B cell (primary cell): ENCODE results near the gene LENG9. TPM values are rescaled to one million over a fixed set of nuclear protein-coding genes. Genes with fewer than 3 reads are reported as not detected.

ENCODE experiments used
- ATAC-seq: fragments of 200-7000 bp; cut with Tn5 transposase; one replicate; pipeline ENCODE4 v1.10.0; 2021; ENCODE audit warnings: low read depth, mild to moderate bottlenecking, moderate number of reproducible peaks, moderate library complexity
- CTCF ChIA-PET: fragments of 350-600 bp; sonication (Branson Sonifier 250); formaldehyde crosslinking; loops from one replicate; lab custom pipeline; 2021; ENCODE audit warnings: antibody characterized with exemption, inconsistent platforms; lab: Charles Lee
- POLR2A ChIA-PET: fragments of 350-600 bp; sonication (Branson Sonifier 250); formaldehyde crosslinking; loops from one replicate; lab custom pipeline; 2021; ENCODE audit warnings: antibody characterized with exemption; lab: Charles Lee
- DNase-seq: peaks from one replicate; pipeline ENCODE4 v3.0.0; 2013
- H2AFZ ChIP-seq: 2 replicates; pipeline ENCODE4 v1.6.1; 2012; ENCODE audit warnings: mild to moderate bottlenecking, low read depth, low read length; ENCODE audit not compliant: insufficient read depth, poor library complexity, severe bottlenecking
- H3K27ac ChIP-seq, 2 donors: 1 replicate in 1 of 2; 2 replicates in 1 of 2; pipeline ENCODE4 v1.5.1; 2012 to 2013; ENCODE audit warnings: low read length in 2 of 2, mild to moderate bottlenecking in 2 of 2, moderate library complexity in 1 of 2
- H3K27me3 ChIP-seq, 4 experiments: fragments of 200-600 bp in 1 of 4; sonication (generic) in 1 of 4; replicated peaks in 1 of 4; 1 replicate in 2 of 4; 2 replicates in 2 of 4; pipeline versions ENCODE4 v1.6.1 to v1.7.0; 2013 to 2016; ENCODE audit warnings: low read length in 3 of 4, mild to moderate bottlenecking in 2 of 4, mixed read lengths in 1 of 4, moderate library complexity in 1 of 4; ENCODE audit not compliant: insufficient read depth in 4 of 4, control insufficient read depth in 3 of 4; ENCODE audit errors: control extremely low read depth in 1 of 4
- H3K36me3 ChIP-seq, 2 experiments: replicated peaks in 1 of 2; 1 replicate in 1 of 2; 2 replicates in 1 of 2; pipeline versions ENCODE4 v1.6.1 to v1.7.1; 2013; ENCODE audit warnings: low read length in 1 of 2; ENCODE audit not compliant: insufficient read depth in 2 of 2, control insufficient read depth in 1 of 2; ENCODE audit errors: control extremely low read depth in 1 of 2, extremely low read depth in 1 of 2
- H3K4me1 ChIP-seq, 2 donors: fragments of 200-600 bp in 1 of 2; sonication (generic) in 1 of 2; 1 replicate in 1 of 2; 2 replicates in 1 of 2; pipeline versions ENCODE4 v1.5.1 to v1.6.1; 2013 to 2017; ENCODE audit warnings: low read length in 2 of 2; ENCODE audit not compliant: control insufficient read depth in 2 of 2, insufficient read depth in 2 of 2
- H3K4me2 ChIP-seq: replicated peaks from 2 replicates; pipeline ENCODE3; 2012; ENCODE audit warnings: mild to moderate bottlenecking, low read depth, low read length; ENCODE audit not compliant: poor library complexity, severe bottlenecking
- H3K4me3 ChIP-seq, 5 experiments: fragments of 200-600 bp in 1 of 5; sonication (generic) in 1 of 5; 1 replicate in 3 of 5; 2 replicates in 2 of 5; pipeline versions ENCODE4 v1.5.1 to v1.7.0; 2011 to 2016; ENCODE audit warnings: low read length in 4 of 5, mild to moderate bottlenecking in 4 of 5, low read depth in 2 of 5, control low read depth in 1 of 5, moderate library complexity in 1 of 5; ENCODE audit not compliant: insufficient read depth in 1 of 5; ENCODE audit errors: control extremely low read depth in 1 of 5, extremely low read depth in 1 of 5
- H3K79me2 ChIP-seq: fragments of 200-600 bp; sonication (generic); one replicate; pipeline ENCODE4 v1.6.0; 2016; ENCODE audit warnings: low read length; ENCODE audit not compliant: control insufficient read depth, insufficient read depth
- H3K9ac ChIP-seq: fragments of 200-600 bp; sonication (generic); 2 replicates; pipeline ENCODE4 v1.6.1; 2017; ENCODE audit warnings: mild to moderate bottlenecking, low read length, moderate library complexity
- H3K9me3 ChIP-seq, 3 donors: one replicate each; pipeline versions ENCODE4 v1.6.1 to v1.7.1; 2013; ENCODE audit warnings: low read length in 2 of 3; ENCODE audit not compliant: control insufficient read depth in 2 of 3, insufficient read depth in 1 of 3; ENCODE audit errors: control extremely low read depth in 1 of 3
- H4K20me1 ChIP-seq: 2 replicates; pipeline ENCODE4 v1.6.0; 2012; ENCODE audit warnings: mild to moderate bottlenecking, low read length; ENCODE audit not compliant: insufficient read depth, control insufficient read depth, poor library complexity, severe bottlenecking
- H3K27ac Mint-ChIP-seq: one replicate; pipeline ENCODE4 v1.8.0; 2021; ENCODE audit warnings: mixed read lengths
- H3K27me3 Mint-ChIP-seq: one replicate; pipeline ENCODE4 v1.8.0; 2021; ENCODE audit warnings: mixed read lengths
- H3K4me1 Mint-ChIP-seq: one replicate; pipeline ENCODE4 v1.8.0; 2021; ENCODE audit warnings: mixed read lengths
- H3K4me3 Mint-ChIP-seq: one replicate; pipeline ENCODE4 v1.8.0; 2021; ENCODE audit warnings: mixed read lengths
- H3K9me3 Mint-ChIP-seq: one replicate; pipeline ENCODE4 v1.8.0; 2022; ENCODE audit warnings: mixed read lengths; ENCODE audit not compliant: insufficient read depth
- EZH2 ChIP-seq: IDR thresholded peaks from 2 replicates; pipeline ENCODE4 v1.6.1; 2012; ENCODE audit warnings: borderline replicate concordance, low read depth, mild to moderate bottlenecking, moderate library complexity, low read length; ENCODE audit not compliant: insufficient read depth, poor library complexity, severe bottlenecking
- WGBS: methylation state at CpG from one replicate; pipeline ENCODE4 v1.1.5; 2013; ENCODE audit warnings: missing lambda C conversion rate; ENCODE audit not compliant: insufficient coverage; 5-methylcytosine and 5-hydroxymethylcytosine counted together
- intact Hi-C: fragments of 100-400 bp; cut with micrococcal nuclease; formaldehyde crosslinking; loops from one replicate; pipeline ENCODE4 v1.10.0; 2022
- polyA plus RNA-seq: library from polyadenylated mRNA; depleted of rRNA; stranded (reverse); fragments of >200 nt; gene quantifications from 2 replicates; pipeline ENCODE4 v1.2.3, GENCODE V29; 2012
- total RNA-seq, 2 donors: library from RNA; stranded (reverse); fragments of 120-200 nt in 1 of 2; gene quantifications; 1 replicate in 1 of 2; 2 replicates in 1 of 2; pipeline versions ENCODE4 v1.2.3 to v1.2.4, GENCODE V29; 2013 to 2022
- TF ChIP-seq, protein P1 (sequence below): fragments of 200-600 bp; IDR thresholded peaks from one replicate; pipeline ENCODE4 v1.8.0; 2022; ENCODE audit warnings: antibody characterized with exemption, mild to moderate bottlenecking

Gene LENG9
- total and polyA plus RNA-seq, 2 donors (not counting 1 experiment from before 2014, with no cell fraction given), result 4.6 to 6.6 TPM

DNA sequence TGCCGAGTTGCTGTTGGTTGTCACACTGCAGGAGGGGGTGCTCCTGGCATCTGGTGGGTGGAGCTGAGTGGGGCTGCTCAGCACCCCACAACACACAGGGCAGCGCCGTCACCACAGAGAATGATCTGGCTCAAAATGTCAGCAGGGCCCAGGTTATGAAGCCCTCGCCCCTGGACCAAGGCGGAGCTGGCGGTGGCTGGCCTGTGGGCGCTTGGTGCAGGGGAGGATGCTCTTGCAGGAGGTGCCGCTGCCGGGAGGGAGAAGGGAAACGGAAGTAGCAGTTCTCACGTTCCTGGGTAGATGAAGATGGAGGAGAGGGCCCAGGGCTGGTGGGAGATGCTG lies 28.7 kb downstream of the LENG9 start:
- intact Hi-C loops, result no loop called here
- ATAC-seq, result no peak
- H3K27me3 Mint-ChIP-seq, result peaks cover 4% of the 10 kb centered on the region
- CTCF ChIA-PET, result no interaction called here
- no peak overlapping the region for H3K4me3 ChIP-seq
- POLR2A ChIA-PET, result no interaction called here
- H3K4me1 ChIP-seq, result peaks cover 10 to 21% of the 10 kb centered on the region in 2 donors
- WGBS, result 69% methylated on average over 9 of the region's 11 CpGs
- peaks cover 16% of the 10 kb centered on the region for H3K4me1 Mint-ChIP-seq
- no peak overlapping the region for H3K9ac ChIP-seq
- peaks cover 0 to 10% (median 3%) of the 10 kb centered on the region in 4 experiments for H3K27me3 ChIP-seq
- H3K9me3 ChIP-seq, result no peaks in the 10 kb centered on the region
- no peak for DNase-seq
- peaks cover 17% of the 10 kb centered on the region for H3K79me2 ChIP-seq
- no peak overlapping the region for H3K27ac ChIP-seq
- no peak overlapping the region for H2AFZ ChIP-seq
- no peaks in the 10 kb centered on the region for H3K9me3 Mint-ChIP-seq
- peak overlapping the region; percentile 7 for H3K4me2 ChIP-seq
- no peak for TF ChIP-seq EZH2
- TF ChIP-seq, protein P1, sequence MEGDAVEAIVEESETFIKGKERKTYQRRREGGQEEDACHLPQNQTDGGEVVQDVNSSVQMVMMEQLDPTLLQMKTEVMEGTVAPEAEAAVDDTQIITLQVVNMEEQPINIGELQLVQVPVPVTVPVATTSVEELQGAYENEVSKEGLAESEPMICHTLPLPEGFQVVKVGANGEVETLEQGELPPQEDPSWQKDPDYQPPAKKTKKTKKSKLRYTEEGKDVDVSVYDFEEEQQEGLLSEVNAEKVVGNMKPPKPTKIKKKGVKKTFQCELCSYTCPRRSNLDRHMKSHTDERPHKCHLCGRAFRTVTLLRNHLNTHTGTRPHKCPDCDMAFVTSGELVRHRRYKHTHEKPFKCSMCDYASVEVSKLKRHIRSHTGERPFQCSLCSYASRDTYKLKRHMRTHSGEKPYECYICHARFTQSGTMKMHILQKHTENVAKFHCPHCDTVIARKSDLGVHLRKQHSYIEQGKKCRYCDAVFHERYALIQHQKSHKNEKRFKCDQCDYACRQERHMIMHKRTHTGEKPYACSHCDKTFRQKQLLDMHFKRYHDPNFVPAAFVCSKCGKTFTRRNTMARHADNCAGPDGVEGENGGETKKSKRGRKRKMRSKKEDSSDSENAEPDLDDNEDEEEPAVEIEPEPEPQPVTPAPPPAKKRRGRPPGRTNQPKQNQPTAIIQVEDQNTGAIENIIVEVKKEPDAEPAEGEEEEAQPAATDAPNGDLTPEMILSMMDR, result no peak
- peaks cover 13% of the 10 kb centered on the region for H4K20me1 ChIP-seq
- H3K36me3 ChIP-seq, result peaks cover 0 to 1% of the 10 kb centered on the region in 2 experiments
- H3K4me3 Mint-ChIP-seq, result no peak overlapping the region
- no peak overlapping the region for H3K27ac Mint-ChIP-seq

DNA sequence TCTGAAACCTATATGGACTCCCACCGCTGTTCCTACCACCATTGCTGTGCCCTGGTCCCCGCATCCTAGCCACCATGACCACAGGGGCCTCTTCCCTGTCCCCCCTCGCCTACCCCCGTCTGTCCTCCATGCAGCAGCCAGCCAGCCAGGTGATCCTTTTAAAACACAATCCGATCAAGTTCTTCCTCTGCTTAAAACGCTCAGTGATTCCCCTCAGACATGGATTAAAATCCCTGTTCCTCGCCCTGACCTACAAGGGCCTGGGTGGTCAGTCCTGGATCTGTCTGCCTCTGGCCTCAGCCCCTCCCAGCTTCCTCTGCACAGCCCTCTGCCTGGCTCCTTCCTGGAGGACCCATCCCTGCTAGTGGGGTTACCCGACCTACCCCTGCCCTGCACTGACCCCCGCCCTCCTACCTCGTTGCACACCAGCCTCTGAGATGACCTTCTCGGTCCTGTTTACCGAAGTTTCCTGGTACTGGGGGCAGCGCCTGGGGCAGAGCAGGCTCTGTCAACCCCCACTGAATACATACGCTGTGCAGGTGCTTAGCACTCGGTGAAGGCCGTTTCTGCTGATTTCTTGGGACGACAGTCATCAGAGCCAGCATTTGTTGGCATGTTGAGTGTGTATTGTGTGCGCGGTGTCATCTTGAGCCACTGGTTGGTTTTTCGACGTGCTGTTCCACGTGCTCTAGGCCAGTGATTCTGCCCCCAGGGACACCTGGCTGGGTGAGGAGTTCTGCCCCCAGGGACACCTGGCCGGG lies 29.3 kb downstream of the LENG9 start:
- Histone ChIP-seq H3K4me2 (peak overlapping the region; percentile 7), H3K9ac (no peak overlapping the region), H3K4me1 (peaks cover 11 to 22% of the 10 kb centered on the region in 2 donors), H3K36me3 (peaks cover 0 to 1% of the 10 kb centered on the region in 2 experiments), H2AFZ (no peak overlapping the region), H3K27ac (no peak overlapping the region), H3K79me2 (peaks cover 14% of the 10 kb centered on the region), H3K27me3 (peaks cover 0 to 15% (median 6%) of the 10 kb centered on the region in 4 experiments), H3K9me3 (no peaks in the 10 kb centered on the region), H4K20me1 (peaks cover 13% of the 10 kb centered on the region), H3K4me3 (no peak overlapping the region)
- Mint-ChIP-seq H3K27ac (no peak overlapping the region), H3K4me1 (peaks cover 15% of the 10 kb centered on the region), H3K27me3 (peaks cover 6% of the 10 kb centered on the region), H3K9me3 (no peaks in the 10 kb centered on the region), H3K4me3 (no peak overlapping the region)
- no peak for DNase-seq
- ChIA-PET POLR2A (no interaction called here), CTCF (no interaction called here)
- intact Hi-C loops, result no loop called here
- TF ChIP-seq, protein P1, result no peak
- TF ChIP-seq EZH2, result no peak
- ATAC-seq, result no peak
- whole genome bisulfite sequencing, result 78% methylated on average over 23 of the region's 23 CpGs
